H9 (cell line): ENCODE results near the gene YOD1. TPM values are rescaled to one million over a fixed set of nuclear protein-coding genes. Genes with fewer than 3 reads are reported as not detected.

Experiments
- DNase-seq: peaks from one replicate; pipeline ENCODE4 v3.0.0-alpha.2; 2017
- H2AFZ ChIP-seq: one replicate; pipeline ENCODE4 v1.6.1; 2013; ENCODE audit warnings: mild to moderate bottlenecking, low read length, control low read depth, moderate library complexity
- H2AK5ac ChIP-seq: 2 replicates; pipeline ENCODE4 v1.6.1; 2013; ENCODE audit warnings: low read length, control low read depth, mixed read lengths; ENCODE audit not compliant: insufficient read length
- H2BK120ac ChIP-seq: one replicate; pipeline ENCODE4 v1.6.1; 2013; ENCODE audit warnings: low read depth, mild to moderate bottlenecking, low read length, control low read depth, inconsistent platforms; ENCODE audit not compliant: poor library complexity, severe bottlenecking
- H2BK12ac ChIP-seq: 2 replicates; pipeline ENCODE4 v1.6.1; 2013; ENCODE audit warnings: low read length, control low read depth, mixed read lengths, low read depth; ENCODE audit not compliant: insufficient read length
- H2BK15ac ChIP-seq: 2 replicates; pipeline ENCODE4 v1.6.1; 2013; ENCODE audit warnings: low read depth, low read length, control low read depth
- H2BK20ac ChIP-seq: one replicate; pipeline ENCODE4 v1.6.1; 2013; ENCODE audit warnings: low read depth, mild to moderate bottlenecking, low read length, control low read depth, inconsistent platforms; ENCODE audit not compliant: poor library complexity, severe bottlenecking
- H2BK5ac ChIP-seq: 2 replicates; pipeline ENCODE4 v1.6.1; 2013; ENCODE audit warnings: low read length, control low read depth, mixed read lengths; ENCODE audit not compliant: insufficient read length
- H3K14ac ChIP-seq: 2 replicates; pipeline ENCODE4 v1.6.1; 2013; ENCODE audit warnings: low read length, control low read depth; ENCODE audit not compliant: insufficient read depth
- H3K18ac ChIP-seq: 2 replicates; pipeline ENCODE4 v1.6.1; 2013; ENCODE audit warnings: low read depth, mild to moderate bottlenecking, mixed read lengths, low read length, control low read depth; ENCODE audit not compliant: insufficient read length
- H3K23ac ChIP-seq: 2 replicates; pipeline ENCODE4 v1.6.1; 2013; ENCODE audit warnings: low read length, control low read depth, mixed read lengths, low read depth; ENCODE audit not compliant: insufficient read length
- H3K23me2 ChIP-seq: 2 replicates; pipeline ENCODE4 v1.6.1; 2013; ENCODE audit warnings: low read depth, mild to moderate bottlenecking, mixed read lengths, low read length, control low read depth; ENCODE audit not compliant: insufficient read length, poor library complexity, severe bottlenecking
- H3K27ac ChIP-seq: 2 replicates; pipeline ENCODE4 v1.5.1; 2013; ENCODE audit warnings: low read length, control low read depth, mixed read lengths, low read depth; ENCODE audit not compliant: insufficient read length
- H3K27me3 ChIP-seq: 2 replicates; pipeline ENCODE4 v1.6.1; 2013; ENCODE audit warnings: low read length, control low read depth, inconsistent platforms; ENCODE audit not compliant: insufficient read depth
- H3K4ac ChIP-seq: 2 replicates; pipeline ENCODE4 v1.6.1; 2013; ENCODE audit warnings: low read depth, mild to moderate bottlenecking, control low read depth, inconsistent platforms, low read length, moderate library complexity
- H3K4me1 ChIP-seq: 2 replicates; pipeline ENCODE4 v1.6.1; 2013; ENCODE audit warnings: low read length, control low read depth, inconsistent platforms; ENCODE audit not compliant: insufficient read depth
- H3K4me2 ChIP-seq: 2 replicates; pipeline ENCODE4 v1.6.1; 2013; ENCODE audit warnings: low read length, control low read depth, mixed read lengths; ENCODE audit not compliant: insufficient read length, insufficient read depth
- H3K56ac ChIP-seq: 2 replicates; pipeline ENCODE4 v1.6.1; 2013; ENCODE audit warnings: low read depth, mild to moderate bottlenecking, mixed read lengths, low read length, control low read depth; ENCODE audit not compliant: insufficient read length
- H3K79me1 ChIP-seq: 2 replicates; pipeline ENCODE4 v1.6.1; 2013; ENCODE audit warnings: low read depth, mild to moderate bottlenecking, moderate library complexity, low read length, control low read depth, inconsistent platforms; ENCODE audit not compliant: insufficient read depth, poor library complexity, severe bottlenecking
- H3K79me2 ChIP-seq: 2 replicates; pipeline ENCODE4 v1.6.1; 2013; ENCODE audit warnings: low read length, control low read depth, inconsistent platforms; ENCODE audit not compliant: insufficient read depth
- H3K9ac ChIP-seq: 2 replicates; pipeline ENCODE4 v1.6.1; 2013; ENCODE audit warnings: low read length, control low read depth, mixed read lengths; ENCODE audit not compliant: insufficient read length; ENCODE audit errors: extremely low read depth
- H3K9me3 ChIP-seq: one replicate; pipeline ENCODE4 v1.6.1; 2013; ENCODE audit warnings: low read depth, low read length, inconsistent platforms; ENCODE audit not compliant: control insufficient read depth
- H3T11ph ChIP-seq: one replicate; pipeline ENCODE4 v1.6.1; 2013; ENCODE audit warnings: mild to moderate bottlenecking, low read length, control low read depth, inconsistent platforms
- H4K20me1 ChIP-seq: one replicate; pipeline ENCODE4 v1.6.1; 2013; ENCODE audit not compliant: control insufficient read depth, insufficient read length, insufficient read depth
- H4K5ac ChIP-seq: 2 replicates; pipeline ENCODE4 v1.6.1; 2013; ENCODE audit warnings: low read depth, mild to moderate bottlenecking, mixed read lengths, low read length, control low read depth; ENCODE audit not compliant: insufficient read length
- H4K8ac ChIP-seq: replicated peaks from 2 replicates; pipeline ENCODE4 v1.6.1; 2013; ENCODE audit warnings: low read length, control low read depth, mixed read lengths, low read depth; ENCODE audit not compliant: insufficient read length
- H4K91ac ChIP-seq: 2 replicates; pipeline ENCODE4 v1.6.1; 2013; ENCODE audit warnings: low read depth, mild to moderate bottlenecking, moderate library complexity, mixed read lengths, low read length, control low read depth; ENCODE audit not compliant: insufficient read length
- H3K27ac Mint-ChIP-seq, 3 experiments: 2 replicates in 2 of 3; 3 replicates in 1 of 3; pipeline ENCODE4 v1.8.0; 2020 to 2021; ENCODE audit warnings: mixed read lengths in 3 of 3, mild to moderate bottlenecking in 1 of 3, moderate library complexity in 1 of 3
- H3K27me3 Mint-ChIP-seq: 2 replicates; pipeline ENCODE4 v1.8.0; 2021; ENCODE audit warnings: low read depth, mild to moderate bottlenecking, moderate library complexity, mixed read lengths
- H3K36me3 Mint-ChIP-seq, 3 experiments: 2 replicates in 2 of 3; 3 replicates in 1 of 3; pipeline ENCODE4 v1.8.0; 2020 to 2021; ENCODE audit warnings: low read depth in 3 of 3, mixed read lengths in 3 of 3; ENCODE audit not compliant: insufficient read depth in 1 of 3
- H3K4me1 Mint-ChIP-seq, 2 experiments: 2 replicates each; pipeline ENCODE4 v1.8.0; 2020; ENCODE audit warnings: mixed read lengths in 2 of 2
- H3K4me3 Mint-ChIP-seq, 2 experiments: 2 replicates in 1 of 2; 3 replicates in 1 of 2; pipeline ENCODE4 v1.8.0; 2020 to 2021; ENCODE audit warnings: mild to moderate bottlenecking in 2 of 2, mixed read lengths in 2 of 2, moderate library complexity in 1 of 2
- H3K9me3 Mint-ChIP-seq, 2 experiments: 2 replicates in 1 of 2; 3 replicates in 1 of 2; pipeline ENCODE4 v1.8.0; 2020; ENCODE audit warnings: mild to moderate bottlenecking in 2 of 2, mixed read lengths in 2 of 2, moderate library complexity in 1 of 2
- WGBS: extraction: QIAGEN DNeasy Blood & Tissue Kit; methylation state at CpG from one replicate; pipeline ENCODE4 v1.1.7; 2013; ENCODE audit warnings: missing lambda C conversion rate, low lambda C conversion rate, mixed read lengths; ENCODE audit not compliant: insufficient read length; ENCODE audit errors: extremely low coverage; 5-methylcytosine and 5-hydroxymethylcytosine counted together
- total RNA-seq: library from RNA; stranded (reverse); gene quantifications from 2 replicates; pipeline ENCODE4 v1.2.1, GENCODE V29; 2021
- TF ChIP-seq, protein P1 (sequence below): fragments of 200-600 bp; sonication (generic); conservative IDR thresholded peaks from 3 replicates; pipeline ENCODE4 v1.8.0; 2021; ENCODE audit warnings: antibody characterized with exemption, mild to moderate bottlenecking

The YOD1 gene
- total RNA-seq, 1 experiment from 2014 or later: 8.6 TPM

DNA sequence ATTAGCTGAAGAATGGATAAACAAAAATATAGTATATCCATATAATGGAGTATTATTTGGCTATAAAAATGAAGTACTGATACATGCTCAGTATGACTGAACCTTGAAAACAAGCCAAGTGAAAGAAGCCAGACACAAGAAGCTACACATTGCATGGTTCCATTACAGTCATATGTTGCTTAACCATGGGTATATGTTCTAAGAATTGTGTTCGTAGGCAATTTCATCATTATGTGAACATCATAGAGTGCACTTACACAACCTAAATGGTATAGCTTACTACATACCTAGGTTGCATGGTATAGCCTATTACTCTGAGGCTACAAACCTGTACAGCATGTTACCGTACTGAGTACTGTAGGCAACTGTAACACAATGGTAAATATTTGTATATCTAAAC, 52.2 kb downstream of the YOD1 start:
- H3K4ac ChIP-seq: no peak overlapping the region
- H3K4me1 ChIP-seq: no peaks in the 10 kb centered on the region
- H3K79me1 ChIP-seq: no peaks in the 10 kb centered on the region
- Mint-ChIP-seq H3K27me3 (peaks cover 5% of the 10 kb centered on the region), H3K27ac (no peak overlapping the region), H3K4me1 (peaks cover 11 to 16% of the 10 kb centered on the region in 2 experiments), H3K9me3 (no peaks in the 10 kb centered on the region), H3K36me3 (no peaks in the 10 kb centered on the region), H3K4me3 (no peak overlapping the region)
- no peaks in the 10 kb centered on the region for H4K20me1 ChIP-seq
- H2AK5ac ChIP-seq: no peak overlapping the region
- no peak overlapping the region for H3K56ac ChIP-seq
- H3K23ac ChIP-seq: no peak overlapping the region
- H2AFZ ChIP-seq: no peak overlapping the region
- H2BK5ac ChIP-seq: no peak overlapping the region
- no peak overlapping the region for H3K4me2 ChIP-seq
- H3K27me3 ChIP-seq: no peaks in the 10 kb centered on the region
- H3K9ac ChIP-seq: no peak overlapping the region
- H2BK12ac ChIP-seq: no peak overlapping the region
- no peak overlapping the region for H2BK120ac ChIP-seq
- no peak overlapping the region for H2BK20ac ChIP-seq
- H4K5ac ChIP-seq: no peak overlapping the region
- H3K79me2 ChIP-seq: no peaks in the 10 kb centered on the region
- no peak overlapping the region for H4K91ac ChIP-seq
- WGBS: no CpG with 5 or more reads among the region's 2 CpGs
- H2BK15ac ChIP-seq: no peak overlapping the region
- no peak overlapping the region for H3K27ac ChIP-seq
- H3K23me2 ChIP-seq: no peaks in the 10 kb centered on the region
- no peaks in the 10 kb centered on the region for H3K9me3 ChIP-seq
- no peak for DNase-seq
- H3T11ph ChIP-seq: no peak overlapping the region
- no peak overlapping the region for H3K14ac ChIP-seq
- TF ChIP-seq, protein P1, sequence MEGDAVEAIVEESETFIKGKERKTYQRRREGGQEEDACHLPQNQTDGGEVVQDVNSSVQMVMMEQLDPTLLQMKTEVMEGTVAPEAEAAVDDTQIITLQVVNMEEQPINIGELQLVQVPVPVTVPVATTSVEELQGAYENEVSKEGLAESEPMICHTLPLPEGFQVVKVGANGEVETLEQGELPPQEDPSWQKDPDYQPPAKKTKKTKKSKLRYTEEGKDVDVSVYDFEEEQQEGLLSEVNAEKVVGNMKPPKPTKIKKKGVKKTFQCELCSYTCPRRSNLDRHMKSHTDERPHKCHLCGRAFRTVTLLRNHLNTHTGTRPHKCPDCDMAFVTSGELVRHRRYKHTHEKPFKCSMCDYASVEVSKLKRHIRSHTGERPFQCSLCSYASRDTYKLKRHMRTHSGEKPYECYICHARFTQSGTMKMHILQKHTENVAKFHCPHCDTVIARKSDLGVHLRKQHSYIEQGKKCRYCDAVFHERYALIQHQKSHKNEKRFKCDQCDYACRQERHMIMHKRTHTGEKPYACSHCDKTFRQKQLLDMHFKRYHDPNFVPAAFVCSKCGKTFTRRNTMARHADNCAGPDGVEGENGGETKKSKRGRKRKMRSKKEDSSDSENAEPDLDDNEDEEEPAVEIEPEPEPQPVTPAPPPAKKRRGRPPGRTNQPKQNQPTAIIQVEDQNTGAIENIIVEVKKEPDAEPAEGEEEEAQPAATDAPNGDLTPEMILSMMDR: no peak
- no peak overlapping the region for H4K8ac ChIP-seq
- no peak overlapping the region for H3K18ac ChIP-seq

Other genes with a start within 250 kb of the YOD1 start
- not detected in 2 replicates for gene IL20, start 185.6 kb downstream of the YOD1 start, total RNA-seq
- gene IL24, start 153.8 kb downstream of the YOD1 start, total RNA-seq: not detected in 2 replicates
- gene FCMR, start 129.3 kb downstream of the YOD1 start, total RNA-seq: not detected in 2 replicates
- gene PIGR, start 104.7 kb downstream of the YOD1 start, total RNA-seq: not detected in 2 replicates
- not detected in 2 replicates for gene FCAMR, start 80.7 kb downstream of the YOD1 start, total RNA-seq
- gene C1orf116, start 18.5 kb downstream of the YOD1 start, total RNA-seq: 0.48 and 0.55 TPM in 2 replicates
- gene PFKFB2, start 2.1 kb upstream of the YOD1 start, total RNA-seq: 13.2 and 14.6 TPM in 2 replicates
- gene C4BPB, start 37.7 kb upstream of the YOD1 start, total RNA-seq: not detected in 2 replicates
- not detected in 2 replicates for gene C4BPA, start 53.0 kb upstream of the YOD1 start, total RNA-seq